H1 (cell line): Measurements from ENCODE around the gene FAM241B. TPM values are rescaled to one million over a fixed set of nuclear protein-coding genes. Genes with fewer than 3 reads are reported as not detected.

ENCODE experiments used
- CTCF ChIA-PET: fragments of 300-600 bp; sonication (Branson Sonifier 250); formaldehyde crosslinking; loops from one replicate; lab custom pipeline; 2021; ENCODE audit not compliant: partially characterized antibody; lab: Charles Lee
- POLR2A ChIA-PET: fragments of 300-600 bp; sonication (Branson Sonifier 250); formaldehyde crosslinking; loops from one replicate; lab custom pipeline; 2021; ENCODE audit warnings: inconsistent platforms; ENCODE audit not compliant: partially characterized antibody; lab: Charles Lee
- DNase-seq, 2 experiments: peaks; one replicate each; pipeline versions ENCODE4 v3.0.0 to v3.0.0-alpha.2; 2010 to 2022; ENCODE audit warnings: low spot score in 2 of 2, low read depth in 1 of 2, mixed read lengths in 1 of 2
- FAIRE-seq: peaks from 2 replicates; lab custom pipeline; 2011; peaks lifted over from hg19 to GRCh38; lab: Jason Lieb, UNC
- H2AFZ ChIP-seq: 2 replicates; pipeline ENCODE4 v1.8.1; 2012; ENCODE audit warnings: low read length, inconsistent platforms
- H2AK5ac ChIP-seq: 2 replicates; pipeline ENCODE4 v1.6.1; 2013; ENCODE audit warnings: low read depth, low read length
- H2BK120ac ChIP-seq: replicated peaks from 2 replicates; pipeline ENCODE3; 2013; ENCODE audit warnings: low read depth, low read length, inconsistent platforms
- H2BK12ac ChIP-seq: 2 replicates; pipeline ENCODE4 v1.6.1; 2013; ENCODE audit warnings: low read depth, low read length
- H2BK15ac ChIP-seq: 2 replicates; pipeline ENCODE4 v1.6.1; 2013; ENCODE audit warnings: low read length
- H2BK20ac ChIP-seq: 2 replicates; pipeline ENCODE4 v1.6.1; 2013; ENCODE audit warnings: low read length
- H2BK5ac ChIP-seq: 2 replicates; pipeline ENCODE4 v1.6.1; 2013; ENCODE audit warnings: low read depth, low read length
- H3K14ac ChIP-seq: 2 replicates; pipeline ENCODE4 v1.6.1; 2013; ENCODE audit warnings: inconsistent platforms; ENCODE audit not compliant: insufficient read length
- H3K18ac ChIP-seq: 2 replicates; pipeline ENCODE4 v1.6.1; 2013; ENCODE audit warnings: low read length; ENCODE audit errors: extremely low read depth
- H3K23ac ChIP-seq: 2 replicates; pipeline ENCODE4 v1.6.1; 2013; ENCODE audit warnings: inconsistent platforms; ENCODE audit not compliant: insufficient read length
- H3K23me2 ChIP-seq: 2 replicates; pipeline ENCODE4 v1.6.1; 2013; ENCODE audit warnings: low read depth, low read length
- H3K27ac ChIP-seq: 2 replicates; pipeline ENCODE4 v1.6.1; 2011; ENCODE audit warnings: low read depth, low read length, inconsistent platforms
- H3K27me3 ChIP-seq, 4 experiments: replicated peaks in 1 of 4; 1 replicate in 1 of 4; 2 replicates in 3 of 4; pipeline versions ENCODE4 v1.6.1 to v1.8.1; 2011 to 2013; ENCODE audit warnings: low read length in 3 of 4, mild to moderate bottlenecking in 3 of 4, inconsistent platforms in 2 of 4, mixed read lengths in 2 of 4, moderate library complexity in 1 of 4; ENCODE audit not compliant: control insufficient read depth in 3 of 4, insufficient read depth in 3 of 4; ENCODE audit errors: extremely low read depth in 1 of 4
- H3K36me3 ChIP-seq, 4 experiments: 2 replicates each; pipeline versions ENCODE4 v1.6.1 to v1.8.1; 2011 to 2013; ENCODE audit warnings: mild to moderate bottlenecking in 4 of 4, low read length in 3 of 4, moderate library complexity in 2 of 4, control low read depth in 1 of 4, inconsistent platforms in 1 of 4; ENCODE audit not compliant: insufficient read depth in 4 of 4, control insufficient read depth in 2 of 4
- H3K4ac ChIP-seq: replicated peaks from 2 replicates; pipeline ENCODE3; 2013; ENCODE audit warnings: low read length, low read depth, mixed read lengths, inconsistent platforms; ENCODE audit not compliant: insufficient read length
- H3K4me1 ChIP-seq, 4 experiments: replicated peaks in 1 of 4; 1 replicate in 1 of 4; 2 replicates in 3 of 4; pipeline versions ENCODE4 v1.6.1 to v1.8.1; 2011 to 2013; ENCODE audit warnings: low read length in 3 of 4, inconsistent platforms in 2 of 4, mixed read lengths in 1 of 4; ENCODE audit not compliant: insufficient read depth in 4 of 4, control insufficient read depth in 3 of 4
- H3K4me2 ChIP-seq, 2 experiments: 2 replicates each; pipeline versions ENCODE4 v1.6.1 to v1.8.1; 2011 to 2013; ENCODE audit warnings: low read depth in 2 of 2, low read length in 2 of 2, control low read depth in 1 of 2, inconsistent platforms in 1 of 2, mild to moderate bottlenecking in 1 of 2; ENCODE audit not compliant: insufficient read depth in 1 of 2
- H3K4me3 ChIP-seq, 4 experiments: fragments of 200-600, 300-600 bp in 1 of 4; sonication (generic), shearing (Covaris generic), sonication (Bioruptor Twin) in 1 of 4; 2 replicates each; pipeline versions ENCODE4 v1.5.1 to v1.8.1; 2011 to 2016; ENCODE audit warnings: low read length in 4 of 4, low read depth in 3 of 4, control low read depth in 2 of 4, inconsistent platforms in 2 of 4, mild to moderate bottlenecking in 2 of 4, mixed read lengths in 1 of 4, moderate library complexity in 1 of 4; ENCODE audit not compliant: insufficient read depth in 2 of 4; ENCODE audit errors: extremely low read depth in 1 of 4
- H3K56ac ChIP-seq: replicated peaks from 2 replicates; pipeline ENCODE3; 2013; ENCODE audit warnings: low read depth, mild to moderate bottlenecking, mixed read lengths, low read length, inconsistent platforms; ENCODE audit not compliant: insufficient read length
- H3K79me1 ChIP-seq: 2 replicates; pipeline ENCODE4 v1.6.1; 2013; ENCODE audit warnings: low read depth, low read length, control low read depth
- H3K79me2 ChIP-seq, 2 experiments: 2 replicates each; pipeline versions ENCODE4 v1.6.1 to v1.8.1; 2012 to 2013; ENCODE audit warnings: low read length in 2 of 2, mild to moderate bottlenecking in 2 of 2, inconsistent platforms in 1 of 2; ENCODE audit not compliant: insufficient read depth in 2 of 2, control insufficient read depth in 1 of 2
- H3K9ac ChIP-seq, 4 experiments: replicated peaks in 1 of 4; 1 replicate in 1 of 4; 2 replicates in 3 of 4; pipeline versions ENCODE4 v1.6.1 to v1.8.1; 2011 to 2013; ENCODE audit warnings: low read depth in 3 of 4, low read length in 3 of 4, control low read depth in 2 of 4, mild to moderate bottlenecking in 2 of 4, moderate library complexity in 2 of 4, inconsistent platforms in 1 of 4; ENCODE audit errors: extremely low read depth in 1 of 4
- H3K9me3 ChIP-seq, 2 experiments: 2 replicates each; pipeline versions ENCODE4 v1.6.1 to v1.8.1; 2012 to 2013; ENCODE audit warnings: mild to moderate bottlenecking in 2 of 2, moderate library complexity in 2 of 2, control low read depth in 1 of 2, inconsistent platforms in 1 of 2, low read depth in 1 of 2, low read length in 1 of 2, mixed read lengths in 1 of 2; ENCODE audit not compliant: insufficient read depth in 2 of 2
- H4K20me1 ChIP-seq, 2 experiments: replicated peaks in 1 of 2; 2 replicates each; pipeline versions ENCODE3 to v1.8.1; 2011 to 2013; ENCODE audit warnings: inconsistent platforms in 2 of 2, low read length in 2 of 2, mild to moderate bottlenecking in 1 of 2; ENCODE audit not compliant: insufficient read depth in 2 of 2, control insufficient read depth in 1 of 2
- H4K5ac ChIP-seq: 2 replicates; pipeline ENCODE4 v1.6.1; 2013; ENCODE audit warnings: low read length, low read depth, mixed read lengths, inconsistent platforms; ENCODE audit not compliant: insufficient read length
- H4K8ac ChIP-seq: 2 replicates; pipeline ENCODE4 v1.8.0; 2013; ENCODE audit warnings: mild to moderate bottlenecking, moderate library complexity, low read length, inconsistent platforms; ENCODE audit not compliant: insufficient read depth; ENCODE audit errors: extremely low read depth
- H4K91ac ChIP-seq: replicated peaks from 2 replicates; pipeline ENCODE3; 2013; ENCODE audit warnings: low read length, mixed read lengths, inconsistent platforms; ENCODE audit not compliant: insufficient read length
- CBX5 ChIP-seq: fragments of 300-800, 300-1000 bp; sonication (generic); IDR thresholded peaks from 2 replicates; pipeline ENCODE4 v1.7.1; 2016; ENCODE audit warnings: antibody characterized with exemption, low read length, low read depth
- CEBPB ChIP-seq: IDR thresholded peaks from 2 replicates; pipeline ENCODE4 v1.6.1; 2012; ENCODE audit warnings: low read depth, low read length
- JUN ChIP-seq: IDR thresholded peaks from 2 replicates; pipeline ENCODE4 v1.6.1; 2011; ENCODE audit warnings: low read depth, mild to moderate bottlenecking, improper control_type of control experiment, low read length
- JUND ChIP-seq: IDR thresholded peaks from 2 replicates; pipeline ENCODE4 v1.6.1; 2011; ENCODE audit warnings: mild to moderate bottlenecking, improper control_type of control experiment, low read length
- MAFK ChIP-seq: IDR thresholded peaks from 2 replicates; pipeline ENCODE4 v1.6.1; 2012; ENCODE audit warnings: low read depth, mild to moderate bottlenecking, improper control_type of control experiment, low read length
- NANOG ChIP-seq: IDR thresholded peaks from 2 replicates; pipeline ENCODE4 v1.6.1; 2011; ENCODE audit warnings: low read length, low read depth, mild to moderate bottlenecking, inconsistent platforms; ENCODE audit not compliant: insufficient read depth, poor library complexity, severe bottlenecking
- SRF ChIP-seq: IDR thresholded peaks from 2 replicates; pipeline ENCODE4 v1.6.1; 2011; ENCODE audit warnings: mild to moderate bottlenecking, low read depth, low read length, moderate library complexity
- WGBS, 2 experiments: shearing (Covaris generic) in 1 of 2; methylation state at CpG; one replicate each; pipeline versions ENCODE4 v1.1.6 to v1.1.7; 2013 to 2015; ENCODE audit warnings: low lambda C conversion rate in 2 of 2, mixed read lengths in 2 of 2, inconsistent platforms in 1 of 2, low coverage in 1 of 2, missing lambda C conversion rate in 1 of 2; ENCODE audit not compliant: insufficient replicate concordance in 2 of 2, insufficient coverage in 1 of 2, insufficient read length in 1 of 2; ENCODE audit errors: extremely low coverage in 1 of 2, missing lambda C conversion rate in 1 of 2; 5-methylcytosine and 5-hydroxymethylcytosine counted together
- polyA plus RNA-seq, 7 experiments: library from polyadenylated mRNA; depleted of rRNA in 3 of 7; stranded (reverse) in 5 of 7; unstranded in 2 of 7; fragments of >200 nt in 5 of 7; fragments of 200-250 nt in 2 of 7; gene quantifications; 1 replicate in 5 of 7; 2 replicates in 1 of 7; 4 replicates in 1 of 7; pipeline versions ENCODE4 v1.2.1 to v1.2.3, GENCODE V29; 2011 to 2013; ENCODE audit warnings: missing spikeins in 2 of 7, mixed read lengths in 2 of 7
- total RNA-seq: library from RNA; stranded (reverse); fragmentation: NEBNext Ultra II Directional; extraction: Animal tissue kit (Norgen Biotek cat#: 25700); gene quantifications from 2 replicates; pipeline ENCODE4 v1.2.1, GENCODE V29; 2021

Gene FAM241B
- total and polyA plus RNA-seq, 2 of the 8 experiments (the other 6 are each of a cell fraction or from before 2014, with no cell fraction given), result 19.3 to 30.1 TPM

- H3K36me3 ChIP-seq, result no peaks in the 10 kb centered on the region
- no peaks in the 10 kb centered on the region for H4K20me1 ChIP-seq
- no peak overlapping the region for H3K23ac ChIP-seq
- no peak overlapping the region for H3K18ac ChIP-seq
- no peak for DNase-seq
- no peak overlapping the region for H2BK12ac ChIP-seq
- no peak overlapping the region for H2AK5ac ChIP-seq
- no peak overlapping the region for H2BK15ac ChIP-seq
- H3K9me3 ChIP-seq, result no peaks in the 10 kb centered on the region
- TF ChIP-seq NANOG (no peak), CBX5 (no peak), SRF (no peak), JUND (no peak), JUN (no peak), MAFK (no peak), CEBPB (no peak)
- ChIA-PET POLR2A (no interaction called here), CTCF (interaction anchor here (0.8 to 59.4 kb wide), 9 partner anchors 9 to 245 kb away, joined by 3 to 1374 read pairs (median 4); no protein-coding TSS in a partner anchor)
- peaks cover 0 to 4% (median 0%) of the 10 kb centered on the region in 4 experiments; a peak in 1 of 7 replicates for H3K4me1 ChIP-seq
- H3K14ac ChIP-seq, result no peak overlapping the region
- no peak overlapping the region for H3K56ac ChIP-seq
- H4K91ac ChIP-seq, result no peak overlapping the region
- H3K27ac ChIP-seq, result no peak overlapping the region
- WGBS, 2 experiments, result 91% methylated on average over 3 of the region's 3 CpGs; no CpG with 5 or more reads in 1 of the 2 experiments
- no peak overlapping the region for H2AFZ ChIP-seq
- H3K79me2 ChIP-seq, result no peaks in the 10 kb centered on the region
- H2BK120ac ChIP-seq, result no peak overlapping the region
- no peak for FAIRE-seq
- no peak overlapping the region for H3K4me2 ChIP-seq
- no peak overlapping the region for H3K4ac ChIP-seq
- no peaks in the 10 kb centered on the region for H3K79me1 ChIP-seq
- H3K23me2 ChIP-seq, result peaks cover 4% of the 10 kb centered on the region; the same call in 1 of the 2 replicates
- H3K4me3 ChIP-seq, result no peak overlapping the region
- no peak overlapping the region for H2BK20ac ChIP-seq
- no peak overlapping the region for H4K8ac ChIP-seq
- H3K9ac ChIP-seq, result no peak overlapping the region
- H2BK5ac ChIP-seq, result no peak overlapping the region
- no peaks in the 10 kb centered on the region for H3K27me3 ChIP-seq
- no peak overlapping the region for H4K5ac ChIP-seq
Measured at GRCh38 chr10:69673521-69673920, 43.5 kb downstream of the FAM241B start.
